HG03060 (cell line): ENCODE measurements around the gene AGO3.

ENCODE experiments used
- ATAC-seq: cut with Tn5 transposase; IDR thresholded peaks from one replicate; pipeline ENCODE4 v1.9.1; 2021; ENCODE audit warnings: low read depth, moderate number of reproducible peaks; ENCODE audit not compliant: unreplicated experiment

AGO3 gene

GRCh38 chr1:36116901-36117300 is 186.0 kb downstream of the AGO3 start:
- ATAC-seq, result no peak

DNA sequence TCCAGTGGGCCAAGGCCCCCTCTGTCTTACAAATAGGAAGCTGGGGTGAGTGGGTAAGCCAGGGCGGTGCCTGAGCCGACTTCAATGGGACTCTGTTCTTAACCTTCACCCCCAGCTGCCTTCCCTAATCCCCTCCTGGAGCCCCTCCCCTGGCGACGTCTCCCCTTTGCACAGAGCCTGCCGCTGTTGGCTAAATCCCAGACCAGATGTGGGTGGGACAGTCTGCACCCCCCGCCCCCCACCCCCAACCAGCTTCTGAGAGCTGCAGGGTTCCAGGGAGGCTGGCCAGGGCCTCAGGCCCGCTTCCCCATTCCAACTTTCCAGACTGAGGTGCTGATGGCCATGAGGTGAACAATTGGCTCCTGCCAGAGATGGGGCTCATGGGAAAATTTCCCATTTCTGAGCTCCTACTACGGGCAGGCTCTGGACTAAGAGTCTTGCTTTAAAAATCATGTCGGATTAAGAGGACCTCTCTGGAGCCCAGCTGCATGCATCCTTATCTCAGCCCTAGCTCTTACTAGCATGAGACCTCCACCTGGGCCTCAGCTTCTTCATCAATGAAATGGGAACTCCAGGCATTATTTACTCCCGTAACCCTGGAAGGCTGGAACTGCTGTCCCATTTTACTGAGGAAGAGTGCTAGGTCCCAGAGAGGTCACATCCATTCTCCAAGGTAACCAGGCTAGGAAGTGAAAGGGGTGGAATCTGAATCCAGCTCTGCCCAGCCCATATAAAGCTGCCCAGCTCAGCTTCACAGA is 187.7 kb downstream of the AGO3 start:
- ATAC-seq, result no peak

DNA sequence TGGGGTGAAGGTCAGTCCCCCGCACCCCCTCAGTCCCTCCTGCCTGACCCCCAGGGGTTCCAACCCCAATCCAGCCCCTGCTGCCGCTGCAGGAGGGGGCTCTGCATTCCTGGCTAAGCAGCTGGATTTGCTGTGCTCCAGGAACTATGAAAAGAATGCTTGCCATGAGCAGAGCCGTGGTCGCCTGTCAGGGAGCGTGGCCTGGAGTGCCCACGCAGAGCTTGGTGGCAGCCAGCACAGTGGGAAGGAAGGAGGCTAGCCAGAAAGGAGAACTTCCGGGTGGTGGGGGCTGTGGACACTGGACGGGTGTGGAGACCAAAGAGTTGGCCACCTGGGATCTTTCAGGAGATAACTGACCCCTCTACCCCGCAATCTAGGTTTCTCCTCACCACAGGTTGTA is 188.6 kb downstream of the AGO3 start:
- no peak for ATAC-seq
